ENCODE measurements around the gene SMC1B. TPM values are rescaled to one million over a fixed set of nuclear protein-coding genes. Genes with fewer than 3 reads are reported as not detected.

Gene SMC1B
- polyA plus RNA-seq, 2 of the 4 experiments (the other 2 are of a cell fraction): 0.03 TPM; not detected in 1

- WGBS (ENCODE audit: missing lambda C conversion rate): 83% methylated on average over 5 of the region's 6 CpGs
- DNase-seq (ENCODE audit: low read depth in 1 of 2, low spot score in 1 of 2) (no peak), FAIRE-seq (no peak), ATAC-seq (peak in 1 of 2 experiments; percentile 43; a peak in 1 of 6 replicates)
- Histone ChIP-seq H3K9me3 (no peaks in the 10 kb centered on the region), H3K4me3 (no peak overlapping the region), H3K4me2 (no peak overlapping the region), H3K27ac (no peak overlapping the region), H3K4me1 (no peaks in the 10 kb centered on the region)
- ChIA-PET CTCF (interaction anchor here (1.4 kb wide), 1 partner anchor 21 kb away, joined by 5 read pairs; no protein-coding TSS in a partner anchor), POLR2A (no interaction called here)
- TF ChIP-seq PHF8 (IDR thresholded peaks at IDR 0.05; ENCODE audit: borderline replicate concordance, low read depth): no peak
These were observed 48.7 kb upstream of the SMC1B start for GRCh38 chr22:45462034-45462655.

- DNase-seq (ENCODE audit: low read depth in 1 of 2, low spot score in 1 of 2) (no peak), ATAC-seq (no peak), FAIRE-seq (no peak)
- WGBS (ENCODE audit: missing lambda C conversion rate): 85% methylated on average over 14 of the region's 14 CpGs
- no peaks in the 10 kb centered on the region for H3K4me1 ChIP-seq
- ChIA-PET CTCF (interaction anchor here (0.6 kb wide), 2 partner anchors 63 to 162 kb away, joined by 3 to 4 read pairs; no protein-coding TSS in a partner anchor), POLR2A (no interaction called here)
- H3K4me2 ChIP-seq: no peak overlapping the region
- TF ChIP-seq EHMT2 (IDR thresholded peaks at IDR 0.05; ENCODE audit: low read depth) (no peak), POLR2A (IDR thresholded peaks at IDR 0.05; ENCODE audit: low read length) (no peak), ELK1 (IDR thresholded peaks at IDR 0.05; ENCODE audit: low read depth, low read length) (no peak), CTCF (IDR thresholded peaks at IDR 0.05) (no peak), CEBPB (IDR thresholded peaks at IDR 0.05) (no peak), JUN (IDR thresholded peaks at IDR 0.05) (no peak), CBX8 (IDR thresholded peaks at IDR 0.05) (no peak), SREBF2 (IDR thresholded peaks at IDR 0.05) (no peak), BHLHE40 (IDR thresholded peaks at IDR 0.05; ENCODE audit: low read depth, low read length) (no peak), HOXA7 (CRISPR knock-in tag; IDR thresholded peaks at IDR 0.05) (no peak), JUNB (IDR thresholded peaks at IDR 0.05) (no peak), FOSB (CRISPR knock-in tag; IDR thresholded peaks at IDR 0.05) (no peak), POLR2AphosphoS2 (conservative IDR thresholded peaks at IDR 0.05; ENCODE audit: low read length) (no peak), HOXB13 (CRISPR knock-in tag; IDR thresholded peaks at IDR 0.05; ENCODE audit: low read depth) (no peak), ESRRA (IDR thresholded peaks at IDR 0.05; ENCODE audit: borderline replicate concordance, low read length) (no peak), EHF (CRISPR knock-in tag; IDR thresholded peaks at IDR 0.05) (no peak)
- H3K27ac ChIP-seq: no peak overlapping the region
- H3K9me3 ChIP-seq: no peaks in the 10 kb centered on the region
- H3K4me3 ChIP-seq: no peak overlapping the region
These were observed 47.1 kb upstream of the SMC1B start for GRCh38 chr22:45460288-45461109.

GRCh38 chr22:45459235-45459634 lies 45.8 kb upstream of the SMC1B start:
- 81% methylated on average over 6 of the region's 8 CpGs for WGBS (ENCODE audit: missing lambda C conversion rate)
- CTCF ChIA-PET: no interaction called here
- Histone ChIP-seq H3K4me1 (no peaks in the 10 kb centered on the region), H3K4me3 (no peak overlapping the region), H3K4me2 (no peak overlapping the region), H3K27ac (no peak overlapping the region), H3K9me3 (no peaks in the 10 kb centered on the region)
- TF ChIP-seq HOXB5 (CRISPR knock-in tag; IDR thresholded peaks at IDR 0.05): no peak
- TF ChIP-seq NPAS2 (CRISPR knock-in tag; IDR thresholded peaks at IDR 0.05; ENCODE audit: borderline replicate concordance): no peak
- no peak for TF ChIP-seq EP300 (IDR thresholded peaks at IDR 0.05)
- no peak for TF ChIP-seq MYC (IDR thresholded peaks at IDR 0.05; ENCODE audit: borderline replicate concordance, low read length)
- TF ChIP-seq HMGXB4 (CRISPR knock-in tag; IDR thresholded peaks at IDR 0.05; ENCODE audit: borderline replicate concordance): no peak
- no peak for TF ChIP-seq CTCF (IDR thresholded peaks at IDR 0.05)
- TF ChIP-seq JUN (IDR thresholded peaks at IDR 0.05): no peak
- no peak for TF ChIP-seq CEBPB (IDR thresholded peaks at IDR 0.05)
- TF ChIP-seq CBX8 (IDR thresholded peaks at IDR 0.05): no peak
- DNase-seq (ENCODE audit: low read depth in 1 of 2, low spot score in 1 of 2) (no peak), FAIRE-seq (no peak), ATAC-seq (no peak)
- POLR2A ChIA-PET: no interaction called here

Measured in A549 (cell line).